Astrocyte (in vitro differentiated cells and primary cell): ENCODE results near the gene C1orf94. TPM values are rescaled to one million over a fixed set of nuclear protein-coding genes. Genes with fewer than 3 reads are reported as not detected.

Experiments used
- DNase-seq: peaks from one replicate; pipeline ENCODE4 v3.0.0-alpha.2; 2010; ENCODE audit warnings: low read depth
- FAIRE-seq: peaks from 2 replicates; lab custom pipeline; 2011; peaks lifted over from hg19 to GRCh38; lab: Jason Lieb, UNC
- H2AFZ ChIP-seq: 2 replicates; pipeline ENCODE4 v1.6.0; 2012; ENCODE audit warnings: low read depth, low read length, inconsistent platforms
- H3K27ac ChIP-seq: 2 replicates; pipeline ENCODE4 v1.5.1; 2011; ENCODE audit warnings: low read depth, low read length, inconsistent platforms
- H3K27me3 ChIP-seq: 2 replicates; pipeline ENCODE4 v1.6.0; 2011; ENCODE audit warnings: low read length, inconsistent platforms; ENCODE audit not compliant: insufficient read depth
- H3K36me3 ChIP-seq: 2 replicates; pipeline ENCODE4 v1.5.1; 2011; ENCODE audit warnings: low read length, inconsistent platforms; ENCODE audit not compliant: insufficient read depth
- H3K4me1 ChIP-seq: 2 replicates; pipeline ENCODE4 v1.5.1; 2011; ENCODE audit warnings: low read length, inconsistent platforms; ENCODE audit not compliant: insufficient read depth
- H3K4me2 ChIP-seq: 2 replicates; pipeline ENCODE4 v1.6.0; 2012; ENCODE audit warnings: low read length, inconsistent platforms
- H3K4me3 ChIP-seq: 2 replicates; pipeline ENCODE4 v1.5.1; 2011; ENCODE audit warnings: low read depth, mild to moderate bottlenecking, low read length, inconsistent platforms; ENCODE audit not compliant: insufficient read depth
- H3K79me2 ChIP-seq: 2 replicates; pipeline ENCODE4 v1.6.0; 2012; ENCODE audit warnings: mild to moderate bottlenecking, low read length, inconsistent platforms; ENCODE audit not compliant: insufficient read depth
- H3K9ac ChIP-seq: 2 replicates; pipeline ENCODE4 v1.6.0; 2012; ENCODE audit warnings: mild to moderate bottlenecking, low read length, inconsistent platforms
- H3K9me3 ChIP-seq: 2 replicates; pipeline ENCODE4 v1.5.1; 2012; ENCODE audit warnings: low read depth, mild to moderate bottlenecking, low read length, inconsistent platforms; ENCODE audit not compliant: insufficient read depth
- H4K20me1 ChIP-seq: 2 replicates; pipeline ENCODE4 v1.6.0; 2012; ENCODE audit warnings: low read length, inconsistent platforms; ENCODE audit not compliant: insufficient read depth
- H3K27ac Mint-ChIP-seq: one replicate; pipeline ENCODE4 v1.8.0; 2021; ENCODE audit warnings: mild to moderate bottlenecking, mixed read lengths; ENCODE audit not compliant: unreplicated experiment
- H3K27me3 Mint-ChIP-seq: one replicate; pipeline ENCODE4 v1.8.0; 2021; ENCODE audit warnings: low read depth, mixed read lengths; ENCODE audit not compliant: unreplicated experiment
- H3K36me3 Mint-ChIP-seq: one replicate; pipeline ENCODE4 v1.8.0; 2021; ENCODE audit warnings: low read depth, mixed read lengths; ENCODE audit not compliant: unreplicated experiment
- H3K4me1 Mint-ChIP-seq: one replicate; pipeline ENCODE4 v1.8.0; 2021; ENCODE audit warnings: low read depth, mixed read lengths; ENCODE audit not compliant: unreplicated experiment
- H3K4me3 Mint-ChIP-seq: one replicate; pipeline ENCODE4 v1.8.0; 2021; ENCODE audit warnings: mild to moderate bottlenecking, moderate library complexity, mixed read lengths; ENCODE audit not compliant: unreplicated experiment
- H3K9me3 Mint-ChIP-seq: one replicate; pipeline ENCODE4 v1.8.0; 2021; ENCODE audit warnings: mild to moderate bottlenecking, mixed read lengths; ENCODE audit not compliant: unreplicated experiment
- EZH2 ChIP-seq: IDR thresholded peaks from 2 replicates; pipeline ENCODE4 v1.6.1; 2012; ENCODE audit warnings: mild to moderate bottlenecking, low read length, inconsistent platforms; ENCODE audit not compliant: insufficient read depth
- total RNA-seq: library from RNA; stranded (reverse); gene quantifications from 2 replicates; pipeline ENCODE4 v1.2.1, GENCODE V29; 2021
- TF ChIP-seq, protein P1 (sequence below): IDR thresholded peaks from 2 replicates; pipeline ENCODE4 v1.5.1; 2011; ENCODE audit warnings: low read depth, mild to moderate bottlenecking, inconsistent platforms, low read length, moderate library complexity; ENCODE audit not compliant: insufficient read depth

The C1orf94 gene
- total RNA-seq, 1 donor from 2014 or later: 0.70 TPM

GRCh38 chr1:34166625-34167361 lies 9.9 kb upstream of the C1orf94 start:
- peak; percentile 16 for DNase-seq
- H3K4me2 ChIP-seq: peak overlapping the region; percentile 98
- TF ChIP-seq, protein P1, sequence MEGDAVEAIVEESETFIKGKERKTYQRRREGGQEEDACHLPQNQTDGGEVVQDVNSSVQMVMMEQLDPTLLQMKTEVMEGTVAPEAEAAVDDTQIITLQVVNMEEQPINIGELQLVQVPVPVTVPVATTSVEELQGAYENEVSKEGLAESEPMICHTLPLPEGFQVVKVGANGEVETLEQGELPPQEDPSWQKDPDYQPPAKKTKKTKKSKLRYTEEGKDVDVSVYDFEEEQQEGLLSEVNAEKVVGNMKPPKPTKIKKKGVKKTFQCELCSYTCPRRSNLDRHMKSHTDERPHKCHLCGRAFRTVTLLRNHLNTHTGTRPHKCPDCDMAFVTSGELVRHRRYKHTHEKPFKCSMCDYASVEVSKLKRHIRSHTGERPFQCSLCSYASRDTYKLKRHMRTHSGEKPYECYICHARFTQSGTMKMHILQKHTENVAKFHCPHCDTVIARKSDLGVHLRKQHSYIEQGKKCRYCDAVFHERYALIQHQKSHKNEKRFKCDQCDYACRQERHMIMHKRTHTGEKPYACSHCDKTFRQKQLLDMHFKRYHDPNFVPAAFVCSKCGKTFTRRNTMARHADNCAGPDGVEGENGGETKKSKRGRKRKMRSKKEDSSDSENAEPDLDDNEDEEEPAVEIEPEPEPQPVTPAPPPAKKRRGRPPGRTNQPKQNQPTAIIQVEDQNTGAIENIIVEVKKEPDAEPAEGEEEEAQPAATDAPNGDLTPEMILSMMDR: no peak
- no peak for TF ChIP-seq EZH2
- Mint-ChIP-seq H3K4me1 (peaks cover 5% of the 10 kb centered on the region), H3K9me3 (no peaks in the 10 kb centered on the region), H3K36me3 (peaks cover 2% of the 10 kb centered on the region), H3K4me3 (peak overlapping the region; percentile 77), H3K27ac (peak overlapping the region; percentile 73), H3K27me3 (peaks cover 22% of the 10 kb centered on the region)
- H3K9me3 ChIP-seq: no peaks in the 10 kb centered on the region
- peak overlapping the region; percentile 48 for H3K9ac ChIP-seq
- H3K36me3 ChIP-seq: no peaks in the 10 kb centered on the region
- no peaks in the 10 kb centered on the region for H3K27me3 ChIP-seq
- peak overlapping the region; percentile 73 for H2AFZ ChIP-seq
- peaks cover 4% of the 10 kb centered on the region for H4K20me1 ChIP-seq
- peaks cover 13% of the 10 kb centered on the region for H3K79me2 ChIP-seq
- FAIRE-seq: no peak
- H3K4me3 ChIP-seq: peak overlapping the region; percentile 55
- H3K4me1 ChIP-seq: peaks cover 20% of the 10 kb centered on the region
- H3K27ac ChIP-seq: no peak overlapping the region

- peaks cover 2% of the 10 kb centered on the region for H3K36me3 Mint-ChIP-seq
- no peaks in the 10 kb centered on the region for H3K9me3 Mint-ChIP-seq
- no peak for TF ChIP-seq EZH2
- TF ChIP-seq, protein P1: no peak
- peaks cover 10% of the 10 kb centered on the region for H3K79me2 ChIP-seq
- DNase-seq (no peak), FAIRE-seq (no peak)
- H3K4me1 ChIP-seq: peaks cover 20% of the 10 kb centered on the region
- peak overlapping the region; percentile 73 for H2AFZ ChIP-seq
- no peak overlapping the region for H3K27ac ChIP-seq
- peaks cover 4% of the 10 kb centered on the region for H3K4me1 Mint-ChIP-seq
- H3K4me3 Mint-ChIP-seq: no peak overlapping the region
- H3K27me3 ChIP-seq: no peaks in the 10 kb centered on the region
- H3K27ac Mint-ChIP-seq: no peak overlapping the region
- no peak overlapping the region for H3K4me3 ChIP-seq
- no peaks in the 10 kb centered on the region for H3K9me3 ChIP-seq
- H3K27me3 Mint-ChIP-seq: peaks cover 22% of the 10 kb centered on the region
- peak overlapping the region; percentile 98 for H3K4me2 ChIP-seq
- no peak overlapping the region for H3K9ac ChIP-seq
- peaks cover 4% of the 10 kb centered on the region for H4K20me1 ChIP-seq
- H3K36me3 ChIP-seq: no peaks in the 10 kb centered on the region
Observed at GRCh38 chr1:34167389-34167788, 9.3 kb upstream of the C1orf94 start.

- Mint-ChIP-seq H3K36me3 (no peaks in the 10 kb centered on the region), H3K27ac (no peak overlapping the region), H3K4me1 (no peaks in the 10 kb centered on the region), H3K9me3 (no peaks in the 10 kb centered on the region), H3K4me3 (no peak overlapping the region), H3K27me3 (peaks cover 40% of the 10 kb centered on the region)
- Histone ChIP-seq H4K20me1 (no peaks in the 10 kb centered on the region), H3K36me3 (no peaks in the 10 kb centered on the region), H3K9me3 (no peaks in the 10 kb centered on the region), H2AFZ (no peak overlapping the region), H3K27ac (no peak overlapping the region), H3K4me3 (no peak overlapping the region), H3K4me2 (no peak overlapping the region), H3K9ac (no peak overlapping the region), H3K27me3 (peaks cover 9% of the 10 kb centered on the region), H3K4me1 (no peaks in the 10 kb centered on the region), H3K79me2 (no peaks in the 10 kb centered on the region)
- DNase-seq (no peak), FAIRE-seq (no peak)
- TF ChIP-seq, protein P1: no peak
- no peak for TF ChIP-seq EZH2
Observed at GRCh38 chr1:34175744-34176143, 963 bp upstream of the C1orf94 start.
